ENCODE results near the gene REST.
A peak's percentile ranks its signal among the peaks of the same experiment; 100 is the strongest.

REST gene

DNA sequence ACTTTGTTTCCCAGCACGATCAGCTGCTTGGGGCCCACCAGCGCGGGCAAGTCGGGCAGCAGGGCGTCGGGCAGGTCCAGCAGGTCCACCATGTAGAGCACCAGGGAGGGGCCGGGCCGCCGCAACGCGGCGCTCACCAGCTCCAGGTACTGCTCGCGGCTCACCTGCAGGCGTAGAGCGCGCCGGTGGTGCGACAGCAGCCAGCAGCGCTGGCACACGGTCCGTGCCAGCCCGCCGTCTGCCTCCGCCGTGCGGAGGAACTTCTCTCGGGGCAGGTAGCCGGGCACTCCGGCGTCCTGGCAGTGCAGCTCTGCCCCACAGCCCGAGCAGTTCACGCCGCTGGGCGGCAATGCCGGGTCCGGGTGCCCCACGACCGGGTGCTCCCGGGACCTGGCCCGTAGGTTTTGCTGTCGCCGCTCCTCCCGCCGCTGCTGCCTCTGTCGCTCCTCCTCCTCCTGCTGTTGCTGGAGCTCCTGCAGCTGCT, 69.2 kb downstream of the REST start:
- DNase-seq: peak; percentile 48
- Mint-ChIP-seq H3K4me3 (peak overlapping the region; percentile 100), H3K27ac (peak overlapping the region; percentile 99), H3K9me3 (peaks cover 11% of the 10 kb centered on the region), H3K36me3 (ENCODE audit: low read depth) (peaks cover 65% of the 10 kb centered on the region), H3K4me1 (peaks cover 62% of the 10 kb centered on the region), H3K27me3 (peaks cover 2% of the 10 kb centered on the region)
- peak; percentile 20 for ATAC-seq

DNA sequence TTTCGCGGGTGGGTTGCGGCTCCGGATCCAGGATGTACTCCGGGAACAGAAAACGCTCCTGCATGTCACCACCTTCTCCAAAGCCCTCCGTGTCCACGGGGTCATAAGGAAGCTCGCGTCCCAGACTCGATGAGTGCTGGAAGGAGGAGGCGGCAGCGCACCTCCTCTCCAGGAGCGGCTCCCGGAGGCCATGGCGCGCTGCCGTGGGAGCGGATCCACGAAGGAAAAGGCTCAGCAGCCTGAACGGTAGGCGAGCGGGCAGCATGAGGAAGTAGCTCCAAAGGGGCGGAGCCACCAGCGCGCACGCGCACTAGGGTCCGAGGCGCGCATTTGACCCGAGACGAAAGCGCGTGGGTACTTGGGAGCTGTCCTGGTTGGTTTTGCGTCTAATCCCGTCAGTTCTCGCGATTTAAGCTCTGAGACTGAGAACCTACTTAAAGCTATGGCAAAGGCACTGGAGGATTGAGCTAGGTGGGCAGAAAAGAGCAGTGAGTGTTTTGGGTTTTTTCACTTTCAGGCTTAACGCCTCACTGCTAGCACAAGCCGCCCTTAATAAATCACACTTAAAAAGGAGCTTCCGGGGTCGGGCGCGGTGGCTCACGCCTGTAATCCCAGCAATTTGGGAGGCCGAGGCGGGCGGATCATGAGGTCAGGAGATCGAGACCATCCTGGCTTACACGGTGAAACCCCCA, 69.8 kb downstream of the REST start, which contains the start of gene NOA1:
TSS of gene NOA1 (minus strand) at position 286 of the 692 bp plus-strand sequence. CDS start at position 265, 21 bp downstream.
- Mint-ChIP-seq H3K27ac (peak within 1 kb of the TSS; percentile 99), H3K36me3 (ENCODE audit: low read depth) (peaks cover 60% of the 10 kb centered on the region), H3K4me1 (peaks cover 61% of the 10 kb centered on the region), H3K27me3 (peaks cover 2% of the 10 kb centered on the region), H3K9me3 (peaks cover 11% of the 10 kb centered on the region), H3K4me3 (peak within 1 kb of the TSS; percentile 100)
- peak; percentile 98 for DNase-seq
- ATAC-seq: peak; percentile 85

DNA sequence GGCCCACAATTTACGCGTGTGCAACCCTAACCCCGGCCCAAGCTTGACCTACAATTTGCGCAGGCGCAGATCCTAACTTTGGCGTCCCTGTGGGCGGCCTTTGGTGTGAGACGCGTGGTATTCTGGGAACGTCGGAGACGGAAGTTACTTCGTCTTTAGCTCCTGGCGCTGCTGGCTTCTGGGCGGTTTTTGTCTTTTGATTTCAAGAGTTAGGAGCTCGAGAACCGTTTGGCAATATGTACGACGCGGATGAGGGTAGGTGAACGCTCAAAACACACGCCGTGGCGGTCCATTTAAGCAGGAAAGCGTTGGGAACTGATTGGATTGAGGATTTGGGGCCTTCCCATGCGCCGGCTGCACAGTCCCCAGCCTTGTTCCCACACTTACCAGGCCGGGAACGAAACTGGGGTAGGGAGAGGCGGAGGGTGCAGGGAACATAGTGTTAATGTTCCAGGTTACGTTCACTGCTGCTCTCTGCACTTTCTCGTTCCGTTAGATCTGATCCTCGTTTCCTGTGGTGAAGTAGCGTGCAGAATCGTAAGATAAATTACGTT, 71.1 kb downstream of the REST start, which contains the start of gene POLR2B:
TSS of gene POLR2B (plus strand) at position 147 of the 554 bp plus-strand sequence. CDS start at position 237, 90 bp downstream.
- peak; percentile 48 for ATAC-seq

DNA sequence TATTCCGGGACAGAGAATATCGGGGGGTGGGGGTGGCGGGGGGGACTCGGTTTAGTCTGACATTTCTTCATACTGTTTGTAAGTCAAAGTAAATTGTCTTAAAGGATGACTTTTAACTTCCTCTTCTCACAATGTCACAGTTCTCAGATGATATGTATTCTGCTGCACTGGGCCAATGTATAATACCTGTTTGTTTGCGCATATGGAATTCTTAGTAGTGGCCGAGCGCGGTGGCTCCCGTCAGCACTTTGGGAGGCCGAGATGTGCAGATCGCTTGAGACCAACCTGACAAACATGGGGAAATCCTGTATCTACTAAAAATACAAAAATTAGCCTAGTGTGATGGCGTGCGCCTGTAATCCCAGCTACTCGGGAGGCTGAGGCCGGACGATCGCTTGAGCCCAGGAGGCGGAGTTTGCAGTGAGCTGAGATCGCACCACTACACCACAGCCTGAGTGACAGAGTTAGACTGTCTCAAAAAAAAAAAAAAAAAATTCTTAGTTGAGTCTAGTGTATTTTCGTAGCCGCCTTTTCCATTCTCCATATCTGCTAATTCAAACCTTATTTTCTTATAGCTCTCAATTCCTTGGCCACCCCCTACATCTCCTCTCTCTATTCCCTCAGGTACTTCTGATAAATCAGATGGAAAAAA, 71.8 kb downstream of the REST start:
- peaks cover 2% of the 10 kb centered on the region for H3K27me3 Mint-ChIP-seq
- peaks cover 59% of the 10 kb centered on the region for H3K4me1 Mint-ChIP-seq
- DNase-seq (peak; percentile 58), ATAC-seq (no peak)
- peak overlapping the region; percentile 100 for H3K4me3 Mint-ChIP-seq
- H3K9me3 Mint-ChIP-seq: no peaks in the 10 kb centered on the region
- H3K27ac Mint-ChIP-seq: peak overlapping the region; percentile 99
- H3K36me3 Mint-ChIP-seq (ENCODE audit: low read depth): peaks cover 49% of the 10 kb centered on the region

More for the DNA sequence above, 71.1 kb downstream of the REST start, which contains the start of gene POLR2B:
- peaks cover 3% of the 10 kb centered on the region for H3K9me3 Mint-ChIP-seq
- H3K27me3 Mint-ChIP-seq: peaks cover 2% of the 10 kb centered on the region
- H3K27ac Mint-ChIP-seq: peak within 1 kb of the TSS; percentile 99
- DNase-seq: peak; percentile 94
- peak within 1 kb of the TSS; percentile 100 for H3K4me3 Mint-ChIP-seq
- H3K4me1 Mint-ChIP-seq: peaks cover 57% of the 10 kb centered on the region
- H3K36me3 Mint-ChIP-seq (ENCODE audit: low read depth): peaks cover 51% of the 10 kb centered on the region

DNA sequence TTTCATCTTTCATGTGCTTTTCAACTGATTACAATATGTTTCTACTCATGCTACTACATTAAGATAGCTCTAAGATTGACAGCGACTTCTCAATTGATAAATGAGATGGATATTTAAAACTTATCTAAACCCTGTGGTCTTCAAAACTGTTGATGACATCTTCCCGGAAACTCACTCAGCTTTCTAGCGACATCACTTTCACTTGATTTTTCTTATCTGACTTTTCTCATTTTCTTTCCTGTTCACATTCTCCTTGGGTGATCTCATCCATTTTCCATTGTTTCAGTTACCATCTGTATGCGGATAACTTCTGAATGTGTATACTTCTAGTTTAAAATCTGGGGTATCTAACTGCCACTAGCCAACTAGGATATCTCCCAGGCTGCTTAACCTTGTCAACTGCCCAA, 74.1 kb downstream of the REST start:
- ATAC-seq (no peak), DNase-seq (no peak)
- Mint-ChIP-seq H3K36me3 (ENCODE audit: low read depth) (peaks cover 48% of the 10 kb centered on the region), H3K9me3 (no peaks in the 10 kb centered on the region), H3K4me3 (peak overlapping the region; percentile 100), H3K27ac (peak overlapping the region; percentile 73), H3K27me3 (peaks cover 2% of the 10 kb centered on the region), H3K4me1 (peaks cover 49% of the 10 kb centered on the region)

DNA sequence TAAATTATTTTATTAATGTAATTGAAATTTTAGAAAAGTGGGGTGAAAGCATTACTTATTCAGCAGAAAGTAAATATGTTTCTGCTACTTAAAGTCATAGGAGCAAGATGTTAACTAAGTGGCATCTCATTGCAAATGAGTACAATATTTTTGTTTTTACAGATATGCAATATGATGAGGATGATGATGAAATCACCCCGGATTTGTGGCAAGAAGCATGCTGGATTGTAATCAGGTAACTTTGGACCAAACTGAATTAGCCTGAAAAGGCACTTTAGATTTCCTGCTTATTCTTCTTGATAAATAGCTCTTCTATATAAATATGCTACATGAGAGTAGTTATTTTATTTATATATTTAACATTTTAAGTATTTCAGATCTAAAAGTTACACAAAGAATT, 78.5 kb downstream of the REST start:
- ATAC-seq: no peak

DNA sequence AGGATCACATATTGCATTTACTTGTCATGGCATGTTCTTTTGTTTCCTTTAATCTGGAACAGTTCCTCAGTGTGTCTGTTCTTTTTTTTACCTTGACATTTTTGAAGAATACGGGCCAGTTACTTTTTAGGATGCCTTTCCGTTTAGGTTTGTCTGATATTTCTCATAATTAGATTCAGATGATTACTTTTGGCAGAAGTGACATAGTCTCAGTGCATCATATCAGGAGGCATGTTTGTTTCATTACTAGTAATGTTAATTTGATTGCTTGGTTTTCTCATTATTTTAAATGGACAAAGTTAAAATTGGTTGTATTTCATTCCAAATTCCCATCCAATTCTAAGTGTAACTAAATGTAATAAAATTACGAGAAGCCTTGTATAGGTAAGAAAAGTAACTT, 79.3 kb downstream of the REST start:
- H3K36me3 Mint-ChIP-seq (ENCODE audit: low read depth): peaks cover 59% of the 10 kb centered on the region
- no peak for DNase-seq
- no peaks in the 10 kb centered on the region for H3K9me3 Mint-ChIP-seq
- peaks cover 48% of the 10 kb centered on the region for H3K4me1 Mint-ChIP-seq
- no peaks in the 10 kb centered on the region for H3K27me3 Mint-ChIP-seq
- ATAC-seq: no peak
- no peak overlapping the region for H3K27ac Mint-ChIP-seq
- H3K4me3 Mint-ChIP-seq: no peak overlapping the region

More for the DNA sequence above, 78.5 kb downstream of the REST start:
- H3K4me1 Mint-ChIP-seq: peaks cover 52% of the 10 kb centered on the region
- DNase-seq: no peak
- peaks cover 59% of the 10 kb centered on the region for H3K36me3 Mint-ChIP-seq (ENCODE audit: low read depth)
- H3K4me3 Mint-ChIP-seq: no peak overlapping the region
- no peaks in the 10 kb centered on the region for H3K27me3 Mint-ChIP-seq
- no peaks in the 10 kb centered on the region for H3K9me3 Mint-ChIP-seq
- no peak overlapping the region for H3K27ac Mint-ChIP-seq

DNA sequence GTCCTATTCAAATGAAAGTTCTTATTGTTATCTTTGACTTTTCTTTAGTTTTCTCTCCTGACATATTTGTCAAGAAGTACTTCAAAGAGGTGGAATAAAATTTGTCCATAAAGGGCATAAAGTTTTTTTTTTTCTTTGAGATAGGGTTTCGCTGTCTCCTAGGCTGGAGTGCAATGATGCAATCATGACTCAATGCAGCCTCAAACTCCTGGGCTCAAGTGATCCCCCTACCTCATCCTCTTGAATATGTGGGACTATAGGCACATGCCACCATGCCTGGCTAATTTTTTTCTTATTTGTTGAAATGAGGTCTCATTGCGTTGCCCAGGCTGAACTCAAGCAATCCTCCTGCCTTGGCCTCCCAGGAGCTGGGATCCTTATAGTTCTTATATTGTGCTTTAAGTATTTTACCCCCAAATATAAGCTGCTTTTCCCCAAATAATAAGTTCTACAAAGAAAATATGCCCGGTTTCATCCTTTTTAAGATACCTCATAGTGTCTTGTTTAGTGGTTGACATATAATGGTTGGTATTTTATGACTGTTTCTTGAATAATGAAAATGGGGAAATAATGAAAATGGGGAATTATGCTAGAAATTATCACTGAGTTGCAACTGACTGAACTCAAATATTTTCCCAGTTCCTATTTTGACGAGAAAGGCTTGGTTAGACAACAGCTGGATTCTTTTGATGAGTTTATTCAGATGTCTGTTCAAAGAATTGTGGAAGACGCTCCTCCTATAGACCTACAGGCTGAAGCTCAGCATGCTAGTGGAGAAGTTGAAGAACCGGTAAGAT, 82.6 kb downstream of the REST start:
- Mint-ChIP-seq H3K9me3 (no peaks in the 10 kb centered on the region), H3K36me3 (ENCODE audit: low read depth) (peaks cover 69% of the 10 kb centered on the region), H3K4me3 (no peak overlapping the region), H3K4me1 (peaks cover 24% of the 10 kb centered on the region), H3K27me3 (no peaks in the 10 kb centered on the region), H3K27ac (peak overlapping the region; percentile 61)
- DNase-seq (no peak), ATAC-seq (no peak)

DNA sequence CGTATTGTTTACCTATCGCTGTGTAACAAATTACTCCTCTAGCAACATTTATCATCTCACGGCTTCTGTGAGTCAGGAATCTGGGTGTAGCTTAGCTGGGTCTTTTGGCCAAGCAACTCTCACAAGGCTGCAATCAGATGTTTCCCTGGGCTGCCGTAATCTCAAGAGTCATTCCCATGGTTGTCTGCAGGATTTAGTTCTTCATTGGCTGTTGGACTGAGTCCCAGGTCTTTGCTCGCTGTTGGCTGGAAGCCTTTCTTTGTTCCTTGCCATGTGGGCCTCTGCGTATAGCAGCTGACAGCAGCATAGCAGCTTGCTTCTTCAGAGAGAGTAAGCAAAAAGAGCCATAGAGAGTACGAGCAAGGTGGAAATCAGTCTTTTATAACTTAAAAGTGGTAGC, 87.8 kb downstream of the REST start:
- Mint-ChIP-seq H3K27ac (no peak overlapping the region), H3K27me3 (no peaks in the 10 kb centered on the region)
- no peak for ATAC-seq

DNA sequence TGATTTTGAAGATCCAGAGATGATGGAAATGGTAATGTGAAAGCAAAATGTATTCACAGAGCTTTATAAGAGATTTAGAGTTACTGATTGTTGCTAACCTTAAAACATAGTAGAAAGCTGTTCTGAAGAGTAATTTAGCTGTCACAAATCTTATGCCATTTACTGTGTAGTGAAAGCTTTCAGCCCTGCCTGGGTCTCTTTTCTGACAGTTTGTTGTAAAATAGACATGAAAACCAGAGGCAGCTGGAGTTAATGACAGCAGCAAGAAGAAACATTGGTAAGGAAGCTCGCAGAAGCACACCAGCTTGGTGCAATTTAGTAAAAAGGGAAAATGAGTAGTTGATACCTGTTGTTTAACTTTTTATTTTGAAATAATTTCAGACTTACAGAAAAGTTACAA, 92.1 kb downstream of the REST start:
- no peak overlapping the region for H3K4me3 Mint-ChIP-seq
- peaks cover 7% of the 10 kb centered on the region for H3K4me1 Mint-ChIP-seq
- peaks cover 58% of the 10 kb centered on the region for H3K36me3 Mint-ChIP-seq (ENCODE audit: low read depth)
- H3K9me3 Mint-ChIP-seq: no peaks in the 10 kb centered on the region
- no peaks in the 10 kb centered on the region for H3K27me3 Mint-ChIP-seq
- no peak overlapping the region for H3K27ac Mint-ChIP-seq
- no peak for DNase-seq
- no peak for ATAC-seq

More for the DNA sequence above, 87.8 kb downstream of the REST start:
- Mint-ChIP-seq H3K36me3 (ENCODE audit: low read depth) (peaks cover 70% of the 10 kb centered on the region), H3K9me3 (no peaks in the 10 kb centered on the region), H3K4me3 (no peak overlapping the region), H3K4me1 (peaks cover 10% of the 10 kb centered on the region)
- DNase-seq: no peak

DNA sequence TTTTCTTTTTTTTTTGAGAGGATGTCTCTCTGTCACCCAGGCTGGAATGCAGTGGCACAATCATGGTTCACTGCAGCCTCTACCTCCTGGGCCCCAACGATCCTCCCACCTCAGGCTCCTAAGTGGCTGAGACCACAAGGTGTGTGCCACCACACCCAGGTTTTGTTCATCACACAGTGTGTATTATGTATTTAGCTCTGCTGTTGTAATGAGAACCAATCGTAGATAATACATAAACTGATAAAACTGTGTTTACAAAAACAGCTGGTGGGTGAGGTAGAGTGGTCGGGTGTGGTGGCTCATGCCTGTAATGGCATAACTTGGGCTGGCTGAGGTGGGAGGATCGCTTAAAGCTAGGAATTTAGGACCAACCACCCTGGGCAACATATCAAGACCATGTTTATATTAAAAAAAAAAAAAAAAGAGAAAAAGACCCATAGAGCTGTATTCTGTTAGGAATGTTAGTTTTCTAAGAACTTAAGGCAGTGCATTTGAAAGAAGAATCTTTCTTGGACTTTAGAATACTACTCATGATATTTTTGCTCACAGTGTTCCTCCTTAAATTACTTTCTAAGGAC, 105.9 kb downstream of the REST start:
- peak overlapping the region; percentile 45 for H3K27ac Mint-ChIP-seq
- no peaks in the 10 kb centered on the region for H3K27me3 Mint-ChIP-seq
- H3K4me3 Mint-ChIP-seq: no peak overlapping the region
- H3K36me3 Mint-ChIP-seq (ENCODE audit: low read depth): peaks cover 57% of the 10 kb centered on the region
- H3K9me3 Mint-ChIP-seq: no peaks in the 10 kb centered on the region
- ATAC-seq: no peak
- no peak for DNase-seq
- no peaks in the 10 kb centered on the region for H3K4me1 Mint-ChIP-seq
